SK-N-SH (cell line): ENCODE measurements around the gene PRSS48. TPM values are rescaled to one million over a fixed set of nuclear protein-coding genes. Genes with fewer than 3 reads are reported as not detected.
A peak's percentile ranks its signal among the peaks of the same experiment; 100 is the strongest.

Experiments used
- CTCF ChIA-PET: fragments of 300-600, 350-600 bp; formaldehyde crosslinking; extraction: SDS; loops from one replicate; lab custom pipeline; 2021; lab: Yijun Ruan, JAX
- POLR2A ChIA-PET: fragments of 350-600 bp; sonication (Branson Sonifier 250); formaldehyde crosslinking; extraction: SDS; loops from one replicate; lab custom pipeline; 2020; ENCODE audit warnings: antibody characterized with exemption, inconsistent platforms; lab: Yijun Ruan, JAX
- DNase-seq: peaks from one replicate; pipeline ENCODE4 v3.0.0; 2012
- H2AFZ ChIP-seq: fragments of 200-600 bp; sonication (generic); 2 replicates; pipeline ENCODE4 v1.8.1; 2016; ENCODE audit warnings: antibody characterized with exemption, mild to moderate bottlenecking, low read depth
- H3F3A ChIP-seq: fragments of 200-600 bp; sonication (generic); replicated peaks from 2 replicates; pipeline ENCODE3; 2016; ENCODE audit warnings: antibody characterized with exemption, mild to moderate bottlenecking; ENCODE audit not compliant: insufficient read depth
- H3K27ac ChIP-seq, 2 experiments: fragments of 200-500 bp in 1 of 2; fragments of 200-600 bp in 1 of 2; sonication (Bioruptor generic) in 1 of 2; sonication (generic), shearing (Covaris generic) in 1 of 2; 2 replicates each; pipeline versions ENCODE4 v1.5.1 to v1.6.1; 2014 to 2016; ENCODE audit warnings: low read depth in 2 of 2, inconsistent platforms in 1 of 2, low read length in 1 of 2, mild to moderate bottlenecking in 1 of 2, mixed read lengths in 1 of 2
- H3K27me3 ChIP-seq: fragments of 200-600 bp; sonication (generic), shearing (Covaris generic); 2 replicates; pipeline ENCODE4 v1.6.1; 2016; ENCODE audit warnings: mixed run types; ENCODE audit not compliant: insufficient read depth
- H3K36me3 ChIP-seq, 2 experiments: fragments of 200-500 bp in 1 of 2; fragments of 200-600 bp in 1 of 2; sonication (Bioruptor generic) in 1 of 2; sonication (generic) in 1 of 2; replicated peaks in 1 of 2; 2 replicates each; pipeline versions ENCODE3 to v1.5.1; 2014 to 2016; ENCODE audit warnings: low read length in 1 of 2, mild to moderate bottlenecking in 1 of 2; ENCODE audit not compliant: insufficient read depth in 2 of 2, control insufficient read depth in 1 of 2
- H3K4me1 ChIP-seq, 2 experiments: fragments of 200-500 bp in 1 of 2; fragments of 200-600 bp in 1 of 2; sonication (Bioruptor generic) in 1 of 2; sonication (generic), shearing (Covaris generic) in 1 of 2; 2 replicates each; pipeline versions ENCODE4 v1.5.1 to v1.6.1; 2014 to 2016; ENCODE audit warnings: low read depth in 1 of 2, low read length in 1 of 2, mixed run types in 1 of 2; ENCODE audit not compliant: insufficient read depth in 2 of 2, control insufficient read depth in 1 of 2
- H3K4me2 ChIP-seq: fragments of 200-600 bp; sonication (generic), shearing (Covaris generic); 2 replicates; pipeline ENCODE4 v1.6.1; 2017; ENCODE audit warnings: mixed run types
- H3K4me3 ChIP-seq, 2 experiments: fragments of 200-500 bp in 1 of 2; fragments of 200-600 bp in 1 of 2; sonication (Bioruptor generic) in 1 of 2; sonication (generic), shearing (Covaris generic) in 1 of 2; 2 replicates each; pipeline versions ENCODE4 v1.5.1 to v1.8.1; 2014 to 2016; ENCODE audit warnings: low read depth in 2 of 2, inconsistent platforms in 1 of 2, low read length in 1 of 2, mild to moderate bottlenecking in 1 of 2, mixed read lengths in 1 of 2, moderate library complexity in 1 of 2
- H3K79me2 ChIP-seq: fragments of 200-600 bp; sonication (generic); 2 replicates; pipeline ENCODE4 v1.8.1; 2017; ENCODE audit warnings: mild to moderate bottlenecking; ENCODE audit not compliant: insufficient read depth
- H3K9ac ChIP-seq: fragments of 200-600 bp; sonication (generic); 2 replicates; pipeline ENCODE4 v1.6.1; 2017; ENCODE audit warnings: mixed run types
- H3K9me2 ChIP-seq: fragments of 200-600 bp; sonication (generic); 2 replicates; pipeline ENCODE4 v1.6.1; 2017; ENCODE audit warnings: mixed run types
- H3K9me3 ChIP-seq: fragments of 200-600 bp; sonication (generic); 2 replicates; pipeline ENCODE4 v1.6.1; 2017; ENCODE audit warnings: mixed run types, mild to moderate bottlenecking, moderate library complexity
- H4K20me1 ChIP-seq: fragments of 200-600 bp; sonication (generic); 2 replicates; pipeline ENCODE4 v1.6.1; 2017; ENCODE audit warnings: mild to moderate bottlenecking, mixed run types; ENCODE audit not compliant: insufficient read depth
- CHD2 ChIP-seq: fragments of 150-350 bp; IDR thresholded peaks from 2 replicates; pipeline ENCODE4 v1.6.1; 2018; ENCODE audit warnings: low read length; ENCODE audit not compliant: partially characterized antibody
- FOXM1 ChIP-seq: IDR thresholded peaks from 2 replicates; pipeline ENCODE4 v1.4.0; 2012; ENCODE audit warnings: low read depth, mild to moderate bottlenecking
- GATA2 ChIP-seq: sonication (generic); formaldehyde crosslinking; IDR thresholded peaks from 2 replicates; pipeline ENCODE4 v1.5.0; 2020; ENCODE audit warnings: mild to moderate bottlenecking, missing genetic modification reagents
- MAX ChIP-seq: IDR thresholded peaks from 2 replicates; pipeline ENCODE4 v1.4.0; 2012; ENCODE audit warnings: low read depth
- MEF2A ChIP-seq: IDR thresholded peaks from 2 replicates; pipeline ENCODE4 v1.4.0; 2012; ENCODE audit warnings: low read depth, borderline replicate concordance
- MXI1 ChIP-seq: IDR thresholded peaks from 2 replicates; pipeline ENCODE4 v1.6.1; 2012; ENCODE audit warnings: mild to moderate bottlenecking, low read depth, low read length, improper control_type of control experiment
- RAD21 ChIP-seq: IDR thresholded peaks from 2 replicates; pipeline ENCODE4 v1.6.1; 2012; ENCODE audit warnings: mild to moderate bottlenecking, low read length
- RCOR1 ChIP-seq: fragments of 150-350 bp; IDR thresholded peaks from 2 replicates; pipeline ENCODE4 v1.6.1; 2017; ENCODE audit warnings: antibody characterized with exemption, low read length
- REST ChIP-seq: IDR thresholded peaks from 2 replicates; pipeline ENCODE4 v1.6.1; 2012; ENCODE audit warnings: mild to moderate bottlenecking, low read depth, low read length, moderate library complexity
- RFX5 ChIP-seq: IDR thresholded peaks from 2 replicates; pipeline ENCODE4 v1.6.1; 2012; ENCODE audit warnings: mild to moderate bottlenecking, improper control_type of control experiment, low read length
- RXRA ChIP-seq: IDR thresholded peaks from 2 replicates; pipeline ENCODE4 v1.4.0; 2012; ENCODE audit warnings: low read depth, mild to moderate bottlenecking, borderline replicate concordance
- ZBTB33 ChIP-seq: IDR thresholded peaks from 2 replicates; pipeline ENCODE4 v1.4.0; 2012; ENCODE audit warnings: low read depth, borderline replicate concordance
- WGBS: methylation state at CpG from one replicate; pipeline ENCODE4 v1.1.6; 2017; ENCODE audit warnings: low lambda C conversion rate; 5-methylcytosine and 5-hydroxymethylcytosine counted together
- polyA plus RNA-seq, 3 experiments: library from polyadenylated mRNA; depleted of rRNA; stranded (reverse); fragments of >200 nt; gene quantifications; 2 replicates each; pipeline ENCODE4 v1.2.3, GENCODE V29; 2012
- TF ChIP-seq, protein P1 (sequence below): fragments of 150-350 bp; IDR thresholded peaks from 2 replicates; pipeline ENCODE4 v1.6.1; 2016; ENCODE audit warnings: mild to moderate bottlenecking, low read depth, low read length
- TF ChIP-seq, protein P2 (sequence below): IDR thresholded peaks from 2 replicates; pipeline ENCODE4 v1.4.0; 2012; ENCODE audit warnings: low read depth, borderline replicate concordance

PRSS48 gene
- polyA plus RNA-seq, 1 of the 3 experiments (the other 2 are of a cell fraction): not detected

DNA sequence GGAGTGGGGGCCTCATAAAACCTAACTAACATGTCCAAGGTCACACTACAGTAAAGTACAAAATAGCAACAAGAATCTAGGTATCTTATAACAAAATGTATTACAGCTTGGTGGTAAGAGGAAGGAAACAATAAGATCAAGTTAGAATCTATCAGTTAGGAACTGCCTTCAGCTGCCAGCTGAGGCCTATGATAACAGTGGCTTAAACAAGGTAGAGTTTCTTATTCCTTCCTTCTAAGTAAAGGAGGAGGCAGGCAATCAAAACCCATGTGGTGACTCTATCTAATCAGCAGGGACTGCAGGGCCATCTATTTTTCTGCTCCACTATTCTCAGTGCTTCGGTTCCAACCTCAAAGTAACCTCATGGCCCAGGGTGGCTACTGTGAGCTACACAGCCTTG lies 37.5 kb downstream of the PRSS48 start:
- Histone ChIP-seq H2AFZ (no peak overlapping the region), H3K4me1 (peaks cover 0 to 12% of the 10 kb centered on the region in 2 experiments; a peak in 1 of 4 replicates), H3K9me3 (no peaks in the 10 kb centered on the region), H3K9ac (no peak overlapping the region), H3F3A (peaks cover 8% of the 10 kb centered on the region), H3K4me2 (peak overlapping the region; percentile 31), H3K27me3 (no peaks in the 10 kb centered on the region), H3K4me3 (no peak overlapping the region), H3K9me2 (no peaks in the 10 kb centered on the region), H3K36me3 (peaks cover 0 to 2% of the 10 kb centered on the region in 2 experiments), H4K20me1 (no peaks in the 10 kb centered on the region), H3K27ac (0 out of 4 replicates have a peak overlapping the region, but pooled peaks of 1 of the 2 experiments have one; percentile 23), H3K79me2 (peaks cover 84% of the 10 kb centered on the region)
- WGBS: 100% methylated on average over 1 of the region's 1 CpG
- no peak for DNase-seq
- ChIA-PET CTCF (interaction anchor here (1.1 to 1.9 kb wide), 3 partner anchors 9 to 38 kb away, joined by 3 to 6 read pairs (median 4); partner anchors contain the start of gene PRSS48), POLR2A (no interaction called here)
- no peak for TF ChIP-seq GATA2 (CRISPR knock-in tag)
- no peak for TF ChIP-seq ZBTB33
- no peak for TF ChIP-seq FOXM1
- TF ChIP-seq MEF2A: no peak
- TF ChIP-seq, protein P1, sequence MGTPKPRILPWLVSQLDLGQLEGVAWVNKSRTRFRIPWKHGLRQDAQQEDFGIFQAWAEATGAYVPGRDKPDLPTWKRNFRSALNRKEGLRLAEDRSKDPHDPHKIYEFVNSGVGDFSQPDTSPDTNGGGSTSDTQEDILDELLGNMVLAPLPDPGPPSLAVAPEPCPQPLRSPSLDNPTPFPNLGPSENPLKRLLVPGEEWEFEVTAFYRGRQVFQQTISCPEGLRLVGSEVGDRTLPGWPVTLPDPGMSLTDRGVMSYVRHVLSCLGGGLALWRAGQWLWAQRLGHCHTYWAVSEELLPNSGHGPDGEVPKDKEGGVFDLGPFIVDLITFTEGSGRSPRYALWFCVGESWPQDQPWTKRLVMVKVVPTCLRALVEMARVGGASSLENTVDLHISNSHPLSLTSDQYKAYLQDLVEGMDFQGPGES: no peak
- TF ChIP-seq, protein P2, sequence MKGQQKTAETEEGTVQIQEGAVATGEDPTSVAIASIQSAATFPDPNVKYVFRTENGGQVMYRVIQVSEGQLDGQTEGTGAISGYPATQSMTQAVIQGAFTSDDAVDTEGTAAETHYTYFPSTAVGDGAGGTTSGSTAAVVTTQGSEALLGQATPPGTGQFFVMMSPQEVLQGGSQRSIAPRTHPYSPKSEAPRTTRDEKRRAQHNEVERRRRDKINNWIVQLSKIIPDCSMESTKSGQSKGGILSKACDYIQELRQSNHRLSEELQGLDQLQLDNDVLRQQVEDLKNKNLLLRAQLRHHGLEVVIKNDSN: no peak
- no peak for TF ChIP-seq CHD2
- no peak for TF ChIP-seq MXI1
- TF ChIP-seq RFX5: no peak
- no peak for TF ChIP-seq RXRA
- no peak for TF ChIP-seq RCOR1
- no peak for TF ChIP-seq MAX
- TF ChIP-seq RAD21: no peak
- TF ChIP-seq REST: no peak
